ENCODE results near the gene DPH5.
A peak's percentile ranks its signal among the peaks of the same experiment; 100 is the strongest.
"Not testable (repeated sequence)": the region's sequence is repeated elsewhere in the genome, so short reads cannot be mapped to it uniquely, and the experiment has no call there.

Gene DPH5

GRCh38 chr1:100979631-100980030, 46.0 kb downstream of the DPH5 start:
- DNase-seq, result peak; percentile 40

DNA sequence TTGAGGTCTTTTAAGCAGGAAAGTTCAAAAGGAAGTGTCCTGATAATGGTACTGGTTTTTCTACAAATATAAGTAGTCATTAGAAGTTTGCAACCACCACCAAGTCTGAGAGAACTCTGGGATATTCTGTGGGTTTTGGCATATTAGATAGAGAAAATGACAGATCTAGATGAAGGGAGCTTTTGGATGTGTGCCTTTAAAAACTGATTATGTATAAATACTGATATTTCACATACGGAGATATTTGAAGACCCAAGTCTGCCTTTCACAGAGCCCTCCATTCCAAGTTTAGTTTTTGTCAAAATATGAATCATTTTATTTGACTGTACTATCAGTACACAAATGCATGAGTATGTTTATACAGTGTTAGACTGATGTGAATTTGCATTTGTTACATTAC, 48.6 kb downstream of the DPH5 start:
- no peak for DNase-seq

- DNase-seq, result no peak
These were observed 53.4 kb downstream of the DPH5 start for GRCh38 chr1:100972185-100972584.

- no peak for DNase-seq
These were observed 54.6 kb downstream of the DPH5 start for GRCh38 chr1:100971021-100971420.

GRCh38 chr1:100969327-100969726, 56.3 kb downstream of the DPH5 start:
- DNase-seq, result no peak

- no peak for DNase-seq
These were observed 57.0 kb downstream of the DPH5 start for GRCh38 chr1:100968621-100969020.

DNA sequence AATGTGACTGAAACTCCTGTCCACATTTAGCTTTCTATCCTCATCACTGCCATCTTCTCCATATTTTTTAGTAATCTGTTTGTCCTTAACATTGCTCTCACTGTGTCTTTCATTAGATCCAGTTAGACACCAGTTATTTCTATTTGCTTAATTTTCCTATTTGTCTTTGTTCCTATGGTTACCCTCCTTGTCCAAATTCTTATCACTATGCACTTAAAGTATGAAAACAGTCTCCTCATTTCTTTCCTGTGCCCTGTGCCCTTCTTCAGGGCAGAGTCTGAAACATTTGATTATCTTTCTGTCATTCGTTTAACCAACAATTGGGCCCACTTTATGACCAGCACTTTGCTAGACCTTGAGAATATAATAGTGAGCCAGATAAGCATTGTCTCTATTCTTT, 65.5 kb downstream of the DPH5 start:
- no peak for DNase-seq

DNA sequence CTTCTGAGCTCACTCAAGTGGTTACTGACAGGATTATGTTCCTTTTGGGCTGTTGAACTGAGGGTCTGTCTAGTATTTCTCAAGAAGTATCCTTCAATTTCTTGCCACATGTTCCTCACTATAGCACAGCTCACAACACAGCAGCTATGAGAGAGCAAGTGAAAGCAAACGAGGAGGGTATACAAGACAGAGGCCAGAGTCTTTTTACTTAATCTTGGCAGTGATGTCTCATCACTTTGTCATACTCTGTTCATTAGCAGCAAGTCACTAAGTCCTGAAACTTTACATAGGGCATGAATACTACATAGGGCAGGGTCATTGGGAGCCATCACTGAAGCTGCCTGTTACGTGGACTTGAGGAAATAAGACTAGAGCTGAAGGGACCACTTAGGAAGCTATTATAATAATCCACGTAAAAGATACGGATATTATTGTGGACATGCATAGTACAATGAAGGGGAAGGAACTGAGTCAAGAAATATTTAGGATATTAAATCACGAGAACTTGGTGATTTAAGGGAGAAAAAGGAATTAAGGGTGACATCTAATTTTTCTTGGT, 66.0 kb downstream of the DPH5 start:
- no peak for DNase-seq

- DNase-seq, result peak; percentile 92
These were observed 70.3 kb downstream of the DPH5 start for GRCh38 chr1:100955322-100955721.

GRCh38 chr1:100953960-100954730, 71.4 kb downstream of the DPH5 start:
- no peak for DNase-seq

GRCh38 chr1:100952970-100953369, 72.6 kb downstream of the DPH5 start:
- DNase-seq, result not testable (repeated sequence)

GRCh38 chr1:100952104-100952745, 73.4 kb downstream of the DPH5 start:
- no peak for DNase-seq

- peak; percentile 83 for DNase-seq
These were observed 74.8 kb downstream of the DPH5 start for GRCh38 chr1:100950781-100951180.

DNA sequence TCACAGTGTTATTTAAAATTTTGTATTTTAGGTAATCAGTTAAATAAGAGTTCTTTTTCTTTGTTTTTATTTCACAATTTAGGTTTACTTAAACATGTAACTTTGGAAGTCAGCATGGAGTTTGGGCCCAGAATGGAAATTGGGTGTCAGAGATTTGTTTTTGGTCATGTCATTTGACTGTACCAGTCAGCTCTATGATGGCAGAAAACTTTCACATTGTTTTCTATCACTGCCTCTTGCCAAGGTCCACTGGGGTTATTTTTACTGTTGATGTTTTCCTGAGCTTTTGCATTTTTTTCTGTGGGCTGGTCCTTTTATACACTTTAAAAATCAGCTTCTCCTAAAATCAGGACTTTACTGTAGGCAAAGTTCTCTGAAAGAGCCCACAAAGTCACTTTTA, 75.2 kb downstream of the DPH5 start:
- no peak for DNase-seq

DNA sequence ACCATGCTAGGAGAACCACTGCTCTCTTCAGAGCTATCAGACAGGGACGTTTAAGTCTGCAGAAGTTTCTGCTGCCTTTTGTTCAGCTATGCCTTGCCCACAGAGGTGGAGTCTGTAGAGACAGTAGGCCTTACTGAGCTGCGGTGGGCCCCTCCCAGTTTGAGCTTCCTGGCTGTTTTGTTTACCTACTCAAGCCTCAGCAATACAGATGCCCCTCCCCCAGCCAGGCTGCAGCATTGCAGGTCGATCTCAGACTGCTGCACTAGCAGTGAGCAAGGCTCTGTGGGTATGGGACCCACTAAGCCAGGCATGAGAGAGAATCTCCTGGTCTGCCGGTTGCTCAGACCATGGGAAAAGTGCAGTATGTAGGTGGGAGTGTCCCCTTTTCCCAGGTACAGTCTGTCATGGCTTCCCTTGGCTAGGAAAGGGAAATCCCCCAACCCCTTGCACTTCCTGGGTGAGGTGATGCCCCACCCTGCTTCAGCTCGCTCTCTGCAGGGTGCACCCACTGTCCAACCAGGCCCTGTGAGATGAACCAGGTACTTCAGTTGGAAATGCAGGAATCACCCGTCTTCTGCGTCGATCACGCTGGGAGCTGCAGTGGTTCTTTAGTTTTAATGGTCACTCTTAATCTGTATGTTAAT, 75.9 kb downstream of the DPH5 start:
- not testable (repeated sequence) for DNase-seq

GRCh38 chr1:100948721-100949405, 76.7 kb downstream of the DPH5 start:
- not testable (repeated sequence) for DNase-seq

DNA sequence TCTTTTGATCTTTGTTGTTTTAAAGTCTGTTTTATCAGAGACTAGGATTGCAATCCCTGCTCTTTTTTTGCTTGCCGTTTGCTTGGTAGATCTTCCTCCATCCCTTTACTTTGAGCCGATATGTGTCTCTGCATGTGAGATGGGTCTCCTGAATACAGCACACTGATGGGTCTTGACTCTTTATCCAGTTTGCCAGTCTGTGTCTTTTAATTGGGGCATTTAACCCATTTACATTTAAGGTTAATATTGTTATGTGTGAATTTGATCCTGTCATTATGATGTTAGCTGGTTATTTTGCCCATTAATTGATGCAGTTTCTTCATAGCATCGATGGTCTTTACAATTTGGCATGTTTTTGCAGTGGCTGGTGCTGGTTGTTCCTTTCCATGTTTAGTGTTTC, 77.8 kb downstream of the DPH5 start:
- not testable (repeated sequence) for DNase-seq

GRCh38 chr1:100946064-100946463, 79.5 kb downstream of the DPH5 start:
- not testable (repeated sequence) for DNase-seq

- DNase-seq, result peak; percentile 32
These were observed 82.1 kb downstream of the DPH5 start for GRCh38 chr1:100943533-100943932.

DNA sequence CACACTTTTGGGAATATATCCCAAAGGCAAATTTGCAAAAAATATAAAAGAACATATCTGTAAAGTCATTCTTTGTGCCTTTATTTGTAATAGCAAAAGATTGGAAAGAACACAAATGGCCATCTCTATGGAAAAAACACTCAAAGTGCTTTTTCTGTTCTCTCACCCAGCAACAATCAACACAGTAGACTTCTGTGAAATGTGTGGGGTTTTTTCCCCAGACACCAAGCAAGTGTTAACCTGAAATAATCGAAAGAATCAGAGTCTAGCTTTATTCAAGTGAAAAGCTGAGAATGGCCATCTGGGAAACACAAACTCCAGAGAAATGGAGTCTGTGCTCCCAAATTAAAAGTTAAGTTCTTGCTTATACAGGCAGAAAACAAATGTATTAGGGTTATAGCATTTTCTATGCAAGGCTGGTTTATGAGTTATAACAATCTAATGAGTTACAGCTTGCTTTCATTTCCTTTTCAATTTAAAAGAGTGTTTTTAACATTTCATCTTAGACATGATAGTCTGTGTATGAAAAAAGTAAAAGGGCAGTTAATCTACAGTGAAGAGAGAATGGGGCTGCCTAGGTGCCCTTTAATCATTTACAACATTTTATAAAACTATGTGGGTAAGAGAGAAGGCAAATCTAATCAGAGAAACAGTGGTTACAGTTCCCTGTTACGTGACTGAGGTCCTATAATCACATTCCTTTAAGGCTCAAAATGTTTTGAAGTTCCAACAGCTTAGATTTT, 83.1 kb downstream of the DPH5 start:
- DNase-seq, result no peak

GRCh38 chr1:100941580-100942216, 83.9 kb downstream of the DPH5 start:
- DNase-seq, result no peak

DNA sequence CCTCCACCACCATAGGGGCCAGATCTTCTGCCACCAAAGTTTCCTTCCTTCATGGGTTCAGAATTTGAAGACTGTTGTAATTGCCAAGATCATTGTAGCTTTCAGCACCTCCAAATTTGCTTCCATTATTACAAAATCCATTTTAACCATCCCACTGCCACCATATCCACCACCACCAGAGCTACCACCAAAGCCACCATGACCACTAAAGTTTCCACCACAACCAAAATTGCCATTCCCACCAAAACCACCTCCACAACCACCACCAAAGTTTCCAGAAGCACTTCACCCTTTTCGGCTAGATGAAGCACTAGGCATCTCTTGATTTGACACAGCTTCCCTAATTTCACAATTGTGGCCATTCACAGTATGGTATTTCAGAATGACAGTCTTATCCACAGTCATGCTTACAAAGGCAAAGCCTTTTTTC, 84.5 kb downstream of the DPH5 start:
- DNase-seq, result no peak

Data from fibroblast of upper back skin (primary cell).